Pancreas (tissue), 10 donors: ENCODE measurements around the gene FCMR. TPM values are rescaled to one million over a fixed set of nuclear protein-coding genes. Genes with fewer than 3 reads are reported as not detected.

Source experiments
- ATAC-seq, 4 donors: fragments of 200-7000 bp; cut with Tn5 transposase; one replicate each; pipeline versions ENCODE4 v1.8.0 to v1.9.1; 2020; ENCODE audit warnings: mild to moderate bottlenecking in 4 of 4, moderate library complexity in 4 of 4
- DNase-seq, 6 donors: peaks; one replicate each; pipeline ENCODE4 v3.0.0-alpha.2; 2020
- FAIRE-seq: peaks from 2 replicates; lab custom pipeline; 2012; peaks lifted over from hg19 to GRCh38; lab: Jason Lieb, UNC
- H3K27ac ChIP-seq, 4 donors: fragments of 200-600 bp; sonication (generic); 1 replicate in 3 of 4; 2 replicates in 1 of 4; pipeline versions ENCODE4 v1.5.0 to v1.8.0; 2020
- H3K27me3 ChIP-seq, 4 donors: fragments of 200-600 bp; one replicate each; pipeline ENCODE4 v1.8.0; 2021
- H3K36me3 ChIP-seq, 3 donors: fragments of 200-600 bp; sonication (generic) in 1 of 3; one replicate each; pipeline versions ENCODE4 v1.5.0 to v1.8.0; 2020 to 2021
- H3K4me1 ChIP-seq, 3 donors: fragments of 200-600 bp; one replicate each; pipeline ENCODE4 v1.8.0; 2021
- H3K4me3 ChIP-seq, 4 donors: fragments of 200-600 bp; sonication (generic) in 2 of 4; one replicate each; pipeline versions ENCODE4 v1.5.0 to v1.8.0; 2020 to 2021
- H3K9me3 ChIP-seq, 4 donors: fragments of 200-600 bp; one replicate each; pipeline ENCODE4 v1.8.0; 2021
- CTCF ChIP-seq, 4 donors: fragments of 200-600 bp; sonication (generic) in 3 of 4; IDR thresholded peaks; one replicate each; pipeline versions ENCODE4 v1.5.0 to v1.8.0; 2021; ENCODE audit warnings: antibody characterized with exemption in 4 of 4
- WGBS, 2 donors: extraction: QIAGEN DNeasy Blood & Tissue Kit; methylation state at CpG; one replicate each; pipeline ENCODE4 v1.1.7; 2013; 5-methylcytosine and 5-hydroxymethylcytosine counted together
- intact Hi-C, 3 donors: fragments of 100-400 bp; cut with DNase I; formaldehyde crosslinking; loops; one replicate each; pipeline versions ENCODE4 v1.11.1 to v1.14.2; 2022
- polyA plus RNA-seq, 2 donors: library from polyadenylated mRNA; stranded (reverse); fragments of 200-250 nt; gene quantifications; one replicate each; pipeline ENCODE4 v1.2.3, GENCODE V29; 2013
- total RNA-seq, 6 donors: library from RNA; stranded (reverse); fragmentation: NEBNext Ultra II Directional in 4 of 6; extraction: Animal tissue kit (Norgen Biotek cat#: 25700) in 4 of 6; gene quantifications; one replicate each; pipeline versions ENCODE4 v1.2.1 to v1.2.4, GENCODE V29; 2021 to 2023
- donor health status: healthy with polysubstance abuse.
- donor health status: DM: no; HTN: no; CAD: no; lungs with moderate emphysema.
- donor health status: DM: no; HTN: no; CAD: no.
- donor health status: control.
- donor health status: control.
- donor health status: Bipolar disorder and iron deficiency.
- donor health status: DM: yes; HTN: yes; CAD: no.
- donor health status: DM: no; HTN: no; CAD: no.
- donor health status: DM: no; HTN: no; CAD: no.
- donor health status: DM: yes; HTN: yes; CAD: no.

FCMR gene
- total and polyA plus RNA-seq, 8 donors = 0.58 to 2.0 (median 0.97) TPM

GRCh38 chr1:206955476-206956451 is 34.0 kb upstream of the FCMR start:
- DNase-seq = no peak
- ATAC-seq = peak in 2 of 4 donors; percentile 14 to 17
- 57 to 62% methylated on average over 11 of the region's 11 CpGs for WGBS, 2 donors
- Histone ChIP-seq H3K4me1 (peaks cover 7 to 33% (median 32%) of the 10 kb centered on the region in 3 donors), H3K27me3 (no peaks in the 10 kb centered on the region), H3K27ac (no peak overlapping the region), H3K4me3 (no peak overlapping the region), H3K36me3 (no peaks in the 10 kb centered on the region), H3K9me3 (no peaks in the 10 kb centered on the region)
- no peak for FAIRE-seq
- no peak for TF ChIP-seq CTCF (IDR thresholded peaks at IDR 0.05)
- intact Hi-C loops = no loop called here

GRCh38 chr1:206954459-206955342 is 33.0 kb upstream of the FCMR start:
- Histone ChIP-seq H3K27me3 (no peaks in the 10 kb centered on the region), H3K4me1 (peaks cover 7 to 36% (median 32%) of the 10 kb centered on the region in 3 donors), H3K27ac (peak overlapping the region in 3 of 4 donors; percentile 68 to 81 (median 77)), H3K36me3 (no peaks in the 10 kb centered on the region), H3K9me3 (no peaks in the 10 kb centered on the region), H3K4me3 (no peak overlapping the region)
- TF ChIP-seq CTCF (IDR thresholded peaks at IDR 0.05) = no peak
- DNase-seq = no peak
- no peak for FAIRE-seq
- peak in 1 of 4 donors; percentile 18 for ATAC-seq
- WGBS, 2 donors = 73 to 75% methylated on average over 10 of the region's 10 CpGs
- intact Hi-C loops = no loop called here

- no peak for TF ChIP-seq CTCF (IDR thresholded peaks at IDR 0.05)
- H3K4me3 ChIP-seq = no peak overlapping the region
- H3K36me3 ChIP-seq = no peaks in the 10 kb centered on the region
- ATAC-seq = peak in 3 of 4 donors; percentile 33 to 34 (median 33)
- no peaks in the 10 kb centered on the region for H3K27me3 ChIP-seq
- no peak for DNase-seq
- no peaks in the 10 kb centered on the region for H3K9me3 ChIP-seq
- 87% methylated on average over 2 of the region's 2 CpGs for WGBS, 2 donors
- H3K4me1 ChIP-seq = peaks cover 7 to 36% (median 32%) of the 10 kb centered on the region in 3 donors
- no peak for FAIRE-seq
- H3K27ac ChIP-seq = peak overlapping the region in 3 of 4 donors; percentile 68 to 81 (median 77)
- intact Hi-C loops = no loop called here
These were observed 31.9 kb upstream of the FCMR start for GRCh38 chr1:206953626-206954025.

GRCh38 chr1:206953126-206953525 is 31.4 kb upstream of the FCMR start:
- Histone ChIP-seq H3K27ac (peak overlapping the region in 3 of 4 donors; percentile 68 to 81 (median 77)), H3K4me3 (no peak overlapping the region), H3K9me3 (no peaks in the 10 kb centered on the region), H3K36me3 (no peaks in the 10 kb centered on the region), H3K27me3 (no peaks in the 10 kb centered on the region), H3K4me1 (peaks cover 7 to 36% (median 32%) of the 10 kb centered on the region in 3 donors)
- ATAC-seq = peak in 3 of 4 donors; percentile 5 to 40 (median 11)
- TF ChIP-seq CTCF (IDR thresholded peaks at IDR 0.05) = no peak
- DNase-seq = no peak
- no peak for FAIRE-seq
- intact Hi-C loops = no loop called here
- 69 to 76% methylated on average over 3 of the region's 3 CpGs for WGBS, 2 donors
